ENCODE results near the gene LBX2.
"Not testable (repeated sequence)": the region's sequence is repeated elsewhere in the genome, so short reads cannot be mapped to it uniquely, and the experiment has no call there.

The LBX2 gene

GRCh38 chr2:74503506-74504475, 4.4 kb upstream of the LBX2 start:
- no peak for DNase-seq

- DNase-seq, result no peak
Observed at GRCh38 chr2:74502720-74503505, 3.5 kb upstream of the LBX2 start.

- no peak for DNase-seq
Observed at GRCh38 chr2:74502147-74502719, 2.8 kb upstream of the LBX2 start.

GRCh38 chr2:74501335-74502071, 2.1 kb upstream of the LBX2 start:
- no peak for DNase-seq

- DNase-seq, result no peak
Observed at GRCh38 chr2:74500578-74500946, 1.2 kb upstream of the LBX2 start.

- no peak for DNase-seq
Observed at GRCh38 chr2:74499940-74500577, 656 bp upstream of the LBX2 start.

GRCh38 chr2:74498500-74499266, 720 bp downstream of the LBX2 start:
- peak in 2 of 6 experiments; percentile 27 to 47 for DNase-seq

GRCh38 chr2:74497777-74498499, 1.5 kb downstream of the LBX2 start:
- no peak for DNase-seq

- DNase-seq, result no peak
Observed at GRCh38 chr2:74496997-74497776, 2.2 kb downstream of the LBX2 start.

- DNase-seq, result no peak
Observed at GRCh38 chr2:74495440-74495839, 4.0 kb downstream of the LBX2 start.

GRCh38 chr2:74493546-74493945, 5.9 kb downstream of the LBX2 start:
- DNase-seq, result no peak

GRCh38 chr2:74491648-74492544, 7.5 kb downstream of the LBX2 start:
- no peak for DNase-seq

GRCh38 chr2:74489906-74490305, 9.5 kb downstream of the LBX2 start:
- DNase-seq, result no peak

- no peak for DNase-seq
Observed at GRCh38 chr2:74488643-74489481, 10.5 kb downstream of the LBX2 start.

- DNase-seq, result no peak
Observed at GRCh38 chr2:74486141-74486540, 13.3 kb downstream of the LBX2 start.

- DNase-seq, result not testable (repeated sequence)
Observed at GRCh38 chr2:74483675-74484164, 15.7 kb downstream of the LBX2 start.

- DNase-seq, result peak; percentile 88 to 98 (median 95)
Observed at GRCh38 chr2:74482801-74483674, 16.4 kb downstream of the LBX2 start, which contains the start of the genes CCDC142 and TTC31. Gene CCDC142, minus strand, starts transcription at chr2:74482998. Its CDS starts 161 bp downstream, at chr2:74482837. Gene TTC31, plus strand, starts transcription at chr2:74483081. Its CDS starts 15 bp downstream, at chr2:74483096.

Data from stimulated activated naive CD4-positive, alpha-beta T cell (primary cell).